Neural crest cell (in vitro differentiated cells): ENCODE results near the gene FOXRED1. TPM values are rescaled to one million over a fixed set of nuclear protein-coding genes. Genes with fewer than 3 reads are reported as not detected.
A peak's percentile ranks its signal among the peaks of the same experiment; 100 is the strongest.

Experiments used
- DNase-seq: peaks from one replicate; pipeline ENCODE4 v3.0.0; 2021; ENCODE audit warnings: low read depth, mixed read lengths, low spot score
- H3K27ac Mint-ChIP-seq: one replicate; pipeline ENCODE4 v1.8.0; 2021; ENCODE audit warnings: mild to moderate bottlenecking, mixed read lengths; ENCODE audit not compliant: unreplicated experiment
- H3K27me3 Mint-ChIP-seq: 2 replicates; pipeline ENCODE4 v1.8.0; 2021; ENCODE audit warnings: low read depth, mild to moderate bottlenecking, mixed read lengths
- H3K36me3 Mint-ChIP-seq: 2 replicates; pipeline ENCODE4 v1.8.0; 2021; ENCODE audit warnings: low read depth, mild to moderate bottlenecking, mixed read lengths
- H3K4me1 Mint-ChIP-seq: 2 replicates; pipeline ENCODE4 v1.8.0; 2021; ENCODE audit warnings: mixed read lengths
- H3K4me3 Mint-ChIP-seq: one replicate; pipeline ENCODE4 v1.8.0; 2021; ENCODE audit warnings: mild to moderate bottlenecking, mixed read lengths
- H3K9me3 Mint-ChIP-seq: 2 replicates; pipeline ENCODE4 v1.8.0; 2021; ENCODE audit warnings: mixed read lengths
- long read RNA-seq: library from polyadenylated mRNA; unstranded; transcript quantifications from one replicate; pipeline ENCODE4 v2.0.0, GENCODE V29; 2020
- total RNA-seq: library from RNA; stranded (reverse); gene quantifications from 2 replicates; pipeline ENCODE4 v1.2.1, GENCODE V29; 2021
- TF ChIP-seq, protein P1 (sequence below): fragments of 200-600 bp; sonication (generic); conservative IDR thresholded peaks from 2 replicates; pipeline ENCODE4 v1.5.0; 2021; ENCODE audit warnings: antibody characterized with exemption, mild to moderate bottlenecking

FOXRED1 gene
- total RNA-seq, result 54.3 and 55.0 TPM in 2 replicates
- long read RNA-seq, transcript FOXRED1-201 (11 exons, 1,970 nt), result major isoform, 50 of 74 reads
- long read RNA-seq, partial matches to known transcripts, result 5 of 74 reads
- long read RNA-seq, other reads (novel, unspliced or antisense), result 18 of 74 reads

- DNase-seq, result peak; percentile 99
- Mint-ChIP-seq H3K27me3 (no peaks in the 10 kb centered on the region), H3K27ac (peak within 1 kb of the TSS; percentile 99), H3K4me1 (peaks cover 27% of the 10 kb centered on the region), H3K9me3 (no peaks in the 10 kb centered on the region), H3K4me3 (peak within 1 kb of the TSS; percentile 98), H3K36me3 (peaks cover 9% of the 10 kb centered on the region)
- TF ChIP-seq, protein P1, sequence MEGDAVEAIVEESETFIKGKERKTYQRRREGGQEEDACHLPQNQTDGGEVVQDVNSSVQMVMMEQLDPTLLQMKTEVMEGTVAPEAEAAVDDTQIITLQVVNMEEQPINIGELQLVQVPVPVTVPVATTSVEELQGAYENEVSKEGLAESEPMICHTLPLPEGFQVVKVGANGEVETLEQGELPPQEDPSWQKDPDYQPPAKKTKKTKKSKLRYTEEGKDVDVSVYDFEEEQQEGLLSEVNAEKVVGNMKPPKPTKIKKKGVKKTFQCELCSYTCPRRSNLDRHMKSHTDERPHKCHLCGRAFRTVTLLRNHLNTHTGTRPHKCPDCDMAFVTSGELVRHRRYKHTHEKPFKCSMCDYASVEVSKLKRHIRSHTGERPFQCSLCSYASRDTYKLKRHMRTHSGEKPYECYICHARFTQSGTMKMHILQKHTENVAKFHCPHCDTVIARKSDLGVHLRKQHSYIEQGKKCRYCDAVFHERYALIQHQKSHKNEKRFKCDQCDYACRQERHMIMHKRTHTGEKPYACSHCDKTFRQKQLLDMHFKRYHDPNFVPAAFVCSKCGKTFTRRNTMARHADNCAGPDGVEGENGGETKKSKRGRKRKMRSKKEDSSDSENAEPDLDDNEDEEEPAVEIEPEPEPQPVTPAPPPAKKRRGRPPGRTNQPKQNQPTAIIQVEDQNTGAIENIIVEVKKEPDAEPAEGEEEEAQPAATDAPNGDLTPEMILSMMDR, result no peak
These were observed at the start of gene FOXRED1, which contains the start of gene SRPRA for GRCh38 chr11:126268708-126269579. Gene FOXRED1 (plus strand): TSS chr11:126269154. CDS start chr11:126269207, 53 bp downstream. Gene SRPRA (minus strand): TSS chr11:126268895. CDS start chr11:126268804, 91 bp downstream.

- Mint-ChIP-seq H3K4me3 (no peak overlapping the region), H3K36me3 (peaks cover 2% of the 10 kb centered on the region)
- TF ChIP-seq, protein P1, result no peak
These were observed 49.4 kb upstream of the FOXRED1 start for GRCh38 chr11:126219547-126219946.

DNA sequence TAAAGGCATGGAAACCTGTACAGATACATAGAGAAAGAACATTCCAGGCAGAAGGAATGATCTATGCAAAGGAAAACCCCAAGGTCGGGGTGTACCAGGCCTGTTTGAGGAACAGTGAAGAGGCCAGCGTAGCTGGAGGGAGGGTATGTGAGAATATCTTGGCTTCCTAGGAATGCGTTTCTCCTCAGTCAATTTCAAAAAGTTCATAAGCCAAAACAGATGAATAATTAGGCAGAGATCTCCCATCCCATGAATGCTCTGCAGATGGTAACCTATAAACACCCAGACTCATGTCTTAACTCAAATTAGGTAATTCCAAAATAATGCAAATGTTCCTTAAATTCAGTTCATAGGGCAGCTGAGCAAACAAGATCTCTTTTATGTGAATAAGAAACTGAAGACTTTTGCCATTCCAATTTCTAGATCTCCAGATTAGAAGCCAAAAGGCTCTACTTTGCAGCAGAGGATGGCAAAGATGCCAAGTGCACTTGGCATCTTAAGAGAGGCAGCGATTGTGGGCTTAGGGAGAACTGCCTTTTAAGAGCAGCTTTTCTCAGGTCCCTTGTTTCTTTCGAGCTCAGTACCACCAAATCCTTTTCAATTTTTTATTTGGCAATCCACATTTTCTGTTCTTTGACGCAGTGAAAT lies 44.2 kb upstream of the FOXRED1 start:
- no peak overlapping the region for H3K4me3 Mint-ChIP-seq

More at GRCh38 chr11:126219547-126219946, 49.4 kb upstream of the FOXRED1 start:
- H3K4me1 Mint-ChIP-seq, result peaks cover under 1% of the 10 kb centered on the region
- H3K27me3 Mint-ChIP-seq, result no peaks in the 10 kb centered on the region
- DNase-seq, result no peak
- H3K9me3 Mint-ChIP-seq, result peaks cover under 1% of the 10 kb centered on the region
- H3K27ac Mint-ChIP-seq, result no peak overlapping the region

DNA sequence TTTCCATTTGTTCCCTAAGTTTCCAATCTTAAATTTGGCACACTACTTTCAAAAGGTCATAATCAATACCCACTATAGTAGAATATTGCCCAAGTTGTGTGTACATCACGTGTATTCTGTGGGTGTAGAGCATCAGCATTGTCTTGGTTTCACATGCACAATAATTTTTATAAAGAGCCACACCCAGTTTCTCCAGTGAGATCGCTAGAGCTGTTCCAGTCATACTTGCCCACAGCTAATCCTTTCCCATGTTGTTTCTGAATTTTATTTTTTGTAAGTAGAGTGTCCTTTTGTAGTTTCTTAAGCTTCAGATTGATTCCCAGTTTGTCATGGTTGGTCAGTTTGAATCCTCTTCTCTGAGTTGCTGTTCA lies 43.7 kb upstream of the FOXRED1 start:
- Mint-ChIP-seq H3K9me3 (peaks cover 11% of the 10 kb centered on the region), H3K4me1 (no peaks in the 10 kb centered on the region), H3K36me3 (peaks cover 15% of the 10 kb centered on the region), H3K27ac (no peak overlapping the region), H3K27me3 (no peaks in the 10 kb centered on the region), H3K4me3 (no peak overlapping the region)
- TF ChIP-seq, protein P1, result no peak
- DNase-seq, result no peak

More for the DNA sequence above, 44.2 kb upstream of the FOXRED1 start:
- H3K9me3 Mint-ChIP-seq, result peaks cover 11% of the 10 kb centered on the region
- no peak for DNase-seq
- H3K27ac Mint-ChIP-seq, result no peak overlapping the region
- peaks cover 15% of the 10 kb centered on the region for H3K36me3 Mint-ChIP-seq
- TF ChIP-seq, protein P1, result no peak
- H3K4me1 Mint-ChIP-seq, result no peaks in the 10 kb centered on the region
- H3K27me3 Mint-ChIP-seq, result no peaks in the 10 kb centered on the region

DNA sequence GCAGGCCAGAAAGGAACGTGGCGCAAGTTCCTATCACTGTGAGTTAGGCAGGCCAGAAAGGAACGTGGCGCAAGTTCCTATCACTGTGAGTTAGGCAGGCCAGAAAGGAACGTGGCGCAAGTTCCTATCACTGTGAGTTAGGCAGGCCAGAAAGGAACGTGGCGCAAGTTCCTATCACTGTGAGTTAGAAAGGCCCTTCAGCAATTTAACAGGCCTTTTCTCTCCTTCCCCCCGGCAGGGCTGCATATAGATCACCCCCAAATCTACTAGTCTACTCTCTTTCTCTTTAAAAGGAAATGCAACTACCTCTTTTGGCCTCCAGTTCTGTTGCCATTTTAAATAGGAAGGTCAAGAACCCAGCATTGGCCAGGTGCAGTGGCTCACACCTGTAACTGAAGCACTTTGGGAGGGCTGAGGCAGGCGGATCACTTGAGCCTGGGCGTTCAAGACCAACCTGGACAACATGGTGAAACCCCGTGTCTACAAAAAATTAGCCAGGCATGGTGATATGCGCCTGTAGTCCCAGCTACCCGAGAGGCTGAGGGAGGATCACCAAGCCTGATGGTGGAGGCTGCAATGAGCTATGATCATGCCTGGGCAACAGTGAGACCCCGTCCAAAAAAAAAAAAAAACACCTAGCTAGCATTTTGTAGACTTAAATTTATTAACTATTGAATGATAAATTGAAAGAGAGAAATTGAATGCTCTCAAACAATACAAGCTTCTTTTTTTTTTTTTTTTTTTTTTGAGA lies 42.4 kb upstream of the FOXRED1 start:
- peaks cover 11% of the 10 kb centered on the region for H3K9me3 Mint-ChIP-seq
- H3K27me3 Mint-ChIP-seq, result no peaks in the 10 kb centered on the region
- no peaks in the 10 kb centered on the region for H3K4me1 Mint-ChIP-seq
- H3K36me3 Mint-ChIP-seq, result peaks cover 15% of the 10 kb centered on the region
- no peak overlapping the region for H3K4me3 Mint-ChIP-seq
- TF ChIP-seq, protein P1, result no peak
- DNase-seq, result no peak
- H3K27ac Mint-ChIP-seq, result no peak overlapping the region
